Ishikawa (cell line): ENCODE results near the gene CACNG4.

ENCODE experiments used
- CREB1 ChIP-seq: IDR thresholded peaks from 2 replicates; pipeline ENCODE4 v1.6.1; 2012; ENCODE audit warnings: low read depth
- EGR1 ChIP-seq: IDR thresholded peaks from 2 replicates; pipeline ENCODE4 v1.6.1; 2012
- EP300 ChIP-seq: IDR thresholded peaks from 2 replicates; pipeline ENCODE4 v1.6.1; 2012; ENCODE audit warnings: borderline replicate concordance
- FOXM1 ChIP-seq: IDR thresholded peaks from 2 replicates; pipeline ENCODE4 v1.6.1; 2012; ENCODE audit warnings: low read depth, borderline replicate concordance
- NFIC ChIP-seq: IDR thresholded peaks from 2 replicates; pipeline ENCODE4 v1.6.1; 2012
- YY1 ChIP-seq: IDR thresholded peaks from 2 replicates; pipeline ENCODE4 v1.6.1; 2012; ENCODE audit warnings: low read depth
- TF ChIP-seq, protein P1 (sequence below): IDR thresholded peaks from 2 replicates; pipeline ENCODE4 v1.6.1; 2012; ENCODE audit warnings: low read depth, mild to moderate bottlenecking
- TF ChIP-seq, protein P2 (sequence below): IDR thresholded peaks from 2 replicates; pipeline ENCODE4 v1.6.1; 2012

DNA sequence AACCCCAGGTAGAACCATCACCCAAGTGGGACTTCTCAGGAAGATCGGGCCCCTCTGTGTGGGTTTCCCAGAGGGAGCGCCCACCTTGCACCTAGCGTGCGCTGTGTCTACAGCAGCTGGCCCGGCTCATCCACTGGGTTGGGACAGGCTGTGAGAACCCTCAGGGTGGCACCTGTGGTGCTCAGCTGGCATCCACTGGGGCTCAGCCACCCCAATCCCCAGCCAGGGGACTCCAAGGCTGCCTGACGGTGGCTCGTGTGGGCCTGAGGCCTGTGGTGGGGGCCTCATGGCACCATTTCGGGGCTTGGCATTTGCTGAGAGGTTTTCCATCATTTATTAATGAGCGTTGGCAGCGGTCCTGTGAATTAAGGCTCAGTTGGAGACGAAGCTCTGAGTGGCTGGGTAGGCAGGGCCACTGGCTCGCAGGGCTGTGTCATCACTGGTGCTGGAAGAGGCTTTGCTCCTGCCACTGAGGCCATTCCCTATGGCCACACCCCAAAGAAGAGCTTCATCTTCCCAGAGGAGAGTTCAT, 28.5 kb downstream of the CACNG4 start:
- no peak for TF ChIP-seq CREB1
- TF ChIP-seq EGR1 = no peak
- TF ChIP-seq FOXM1 = no peak
- TF ChIP-seq, protein P1, sequence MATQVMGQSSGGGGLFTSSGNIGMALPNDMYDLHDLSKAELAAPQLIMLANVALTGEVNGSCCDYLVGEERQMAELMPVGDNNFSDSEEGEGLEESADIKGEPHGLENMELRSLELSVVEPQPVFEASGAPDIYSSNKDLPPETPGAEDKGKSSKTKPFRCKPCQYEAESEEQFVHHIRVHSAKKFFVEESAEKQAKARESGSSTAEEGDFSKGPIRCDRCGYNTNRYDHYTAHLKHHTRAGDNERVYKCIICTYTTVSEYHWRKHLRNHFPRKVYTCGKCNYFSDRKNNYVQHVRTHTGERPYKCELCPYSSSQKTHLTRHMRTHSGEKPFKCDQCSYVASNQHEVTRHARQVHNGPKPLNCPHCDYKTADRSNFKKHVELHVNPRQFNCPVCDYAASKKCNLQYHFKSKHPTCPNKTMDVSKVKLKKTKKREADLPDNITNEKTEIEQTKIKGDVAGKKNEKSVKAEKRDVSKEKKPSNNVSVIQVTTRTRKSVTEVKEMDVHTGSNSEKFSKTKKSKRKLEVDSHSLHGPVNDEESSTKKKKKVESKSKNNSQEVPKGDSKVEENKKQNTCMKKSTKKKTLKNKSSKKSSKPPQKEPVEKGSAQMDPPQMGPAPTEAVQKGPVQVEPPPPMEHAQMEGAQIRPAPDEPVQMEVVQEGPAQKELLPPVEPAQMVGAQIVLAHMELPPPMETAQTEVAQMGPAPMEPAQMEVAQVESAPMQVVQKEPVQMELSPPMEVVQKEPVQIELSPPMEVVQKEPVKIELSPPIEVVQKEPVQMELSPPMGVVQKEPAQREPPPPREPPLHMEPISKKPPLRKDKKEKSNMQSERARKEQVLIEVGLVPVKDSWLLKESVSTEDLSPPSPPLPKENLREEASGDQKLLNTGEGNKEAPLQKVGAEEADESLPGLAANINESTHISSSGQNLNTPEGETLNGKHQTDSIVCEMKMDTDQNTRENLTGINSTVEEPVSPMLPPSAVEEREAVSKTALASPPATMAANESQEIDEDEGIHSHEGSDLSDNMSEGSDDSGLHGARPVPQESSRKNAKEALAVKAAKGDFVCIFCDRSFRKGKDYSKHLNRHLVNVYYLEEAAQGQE = no peak
- TF ChIP-seq EP300 = no peak
- TF ChIP-seq, protein P2, sequence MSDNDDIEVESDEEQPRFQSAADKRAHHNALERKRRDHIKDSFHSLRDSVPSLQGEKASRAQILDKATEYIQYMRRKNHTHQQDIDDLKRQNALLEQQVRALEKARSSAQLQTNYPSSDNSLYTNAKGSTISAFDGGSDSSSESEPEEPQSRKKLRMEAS = no peak
- no peak for TF ChIP-seq YY1
- TF ChIP-seq NFIC = no peak
